HG03432 (cell line): Measurements from ENCODE around the gene INF2.

Source experiments
- ATAC-seq: cut with Tn5 transposase; IDR thresholded peaks from one replicate; pipeline ENCODE4 v1.9.1; 2021; ENCODE audit warnings: mild to moderate bottlenecking, moderate library complexity; ENCODE audit not compliant: unreplicated experiment

INF2 gene

DNA sequence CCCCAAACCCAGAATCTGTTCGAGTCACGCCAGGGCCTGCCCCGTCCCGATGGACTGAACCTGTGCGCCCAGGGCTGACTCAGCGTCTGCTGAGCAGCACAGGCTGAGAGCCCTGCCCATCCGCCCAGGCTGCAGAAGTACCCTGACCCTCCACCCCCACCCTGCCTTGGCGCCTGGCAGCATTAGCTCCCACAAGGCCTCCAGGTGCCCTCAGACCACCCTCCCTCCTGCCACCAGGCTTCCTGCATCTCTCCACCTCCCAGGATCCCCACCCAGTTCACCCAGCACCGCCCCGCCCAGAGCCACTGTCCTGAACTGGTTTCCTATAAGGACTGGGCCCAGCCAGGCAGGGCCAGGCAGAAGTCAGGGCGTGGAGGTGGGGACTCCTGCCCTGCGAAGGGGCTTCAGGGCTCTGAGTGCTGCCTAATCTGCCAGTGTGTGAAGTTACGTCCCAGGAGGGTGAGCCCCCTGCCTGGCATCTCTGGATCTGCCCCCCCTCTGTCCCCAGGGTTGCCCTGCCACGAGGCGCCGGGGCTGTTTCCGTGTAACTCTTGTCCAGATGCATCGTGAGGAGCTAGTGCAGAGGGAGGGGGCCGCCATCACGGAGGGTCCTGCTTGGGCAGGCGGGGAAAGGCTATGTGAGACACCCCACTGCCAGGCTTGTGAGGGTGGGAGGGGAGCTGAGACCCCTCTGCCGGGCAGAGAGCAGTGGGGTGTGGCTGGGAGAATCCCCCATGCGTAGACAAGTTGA lies 43.7 kb downstream of the INF2 start:
- no peak for ATAC-seq

DNA sequence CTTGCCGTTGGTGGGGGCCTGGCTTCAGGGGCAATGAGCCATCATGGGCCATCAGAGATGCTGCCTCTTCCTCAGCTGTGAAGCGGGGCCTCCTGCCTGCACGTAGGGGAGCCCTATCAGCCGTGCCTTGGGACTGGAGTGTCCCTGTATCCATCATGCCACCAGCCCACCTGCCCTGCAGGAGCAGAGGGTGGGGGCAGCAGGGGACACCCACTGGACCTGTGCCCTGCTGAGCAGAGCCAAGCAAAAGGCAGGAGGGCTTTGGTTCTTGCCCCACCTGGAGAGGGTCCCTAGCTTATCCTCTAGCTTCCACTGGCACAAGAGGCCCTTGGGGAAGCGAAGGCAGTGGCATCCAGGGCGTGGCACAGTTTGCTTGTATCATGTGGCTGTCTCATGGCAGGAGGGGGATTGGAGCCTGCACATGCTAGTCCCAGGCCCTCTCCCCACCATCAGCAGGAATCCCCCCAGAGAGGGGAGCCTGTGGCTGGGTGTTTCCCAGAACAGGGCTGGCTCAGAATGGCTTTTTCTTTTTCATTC lies 44.7 kb downstream of the INF2 start:
- ATAC-seq, result no peak

DNA sequence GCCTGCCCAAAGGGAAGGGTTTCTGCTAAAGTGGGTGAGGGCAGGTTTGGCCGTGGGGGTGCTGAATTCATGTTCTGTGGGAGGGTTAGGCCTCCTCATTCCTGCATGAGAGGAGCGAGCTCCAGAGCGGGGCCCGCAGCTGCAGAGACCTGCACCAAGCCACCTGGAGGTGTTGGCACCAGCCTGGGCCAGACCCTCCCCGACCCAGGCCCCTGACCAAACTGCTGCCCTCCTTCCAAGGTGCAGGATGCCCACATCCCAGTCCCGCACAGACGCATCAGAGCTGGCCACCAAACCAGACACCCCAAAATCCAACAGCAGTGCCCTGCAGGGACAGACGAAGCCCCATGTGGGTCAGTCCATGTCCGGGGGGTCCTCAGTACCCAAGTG lies 45.2 kb downstream of the INF2 start:
- ATAC-seq, result no peak

DNA sequence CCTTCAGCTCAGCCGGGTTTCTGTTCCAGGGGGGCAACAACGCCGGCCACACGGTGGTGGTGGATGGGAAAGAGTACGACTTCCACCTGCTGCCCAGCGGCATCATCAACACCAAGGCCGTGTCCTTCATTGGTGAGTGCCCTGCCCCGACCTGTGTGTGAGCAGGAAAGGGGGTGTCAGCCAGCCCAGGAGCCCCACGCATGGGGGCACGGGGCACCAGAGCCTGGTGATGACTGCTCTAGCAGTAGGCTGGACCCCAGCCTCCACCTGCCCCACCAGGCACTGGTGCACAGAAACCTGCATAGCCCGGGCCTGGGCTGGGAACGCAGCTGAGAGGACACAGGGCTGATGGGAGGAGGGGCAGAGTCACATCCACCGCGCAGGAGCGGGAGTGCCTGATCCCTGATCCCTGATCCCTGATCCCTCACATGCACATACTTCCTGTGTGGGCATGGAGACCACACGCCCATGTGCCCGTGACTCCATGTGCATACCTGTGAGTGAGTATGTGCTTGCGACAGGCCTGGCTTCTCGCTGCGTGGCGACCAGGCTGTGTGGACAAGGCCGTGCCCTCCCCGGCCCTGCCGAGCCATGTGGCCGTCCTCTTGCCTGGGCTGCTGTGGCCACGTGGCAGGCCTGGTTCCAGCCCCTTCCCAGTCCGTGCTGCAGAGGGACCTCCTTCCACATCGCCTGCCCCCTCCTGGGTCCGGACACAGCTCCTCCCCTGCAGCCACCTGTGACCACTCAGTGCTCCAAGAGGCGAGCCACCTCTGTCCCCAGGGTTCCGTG lies 45.8 kb downstream of the INF2 start:
- ATAC-seq, result no peak

DNA sequence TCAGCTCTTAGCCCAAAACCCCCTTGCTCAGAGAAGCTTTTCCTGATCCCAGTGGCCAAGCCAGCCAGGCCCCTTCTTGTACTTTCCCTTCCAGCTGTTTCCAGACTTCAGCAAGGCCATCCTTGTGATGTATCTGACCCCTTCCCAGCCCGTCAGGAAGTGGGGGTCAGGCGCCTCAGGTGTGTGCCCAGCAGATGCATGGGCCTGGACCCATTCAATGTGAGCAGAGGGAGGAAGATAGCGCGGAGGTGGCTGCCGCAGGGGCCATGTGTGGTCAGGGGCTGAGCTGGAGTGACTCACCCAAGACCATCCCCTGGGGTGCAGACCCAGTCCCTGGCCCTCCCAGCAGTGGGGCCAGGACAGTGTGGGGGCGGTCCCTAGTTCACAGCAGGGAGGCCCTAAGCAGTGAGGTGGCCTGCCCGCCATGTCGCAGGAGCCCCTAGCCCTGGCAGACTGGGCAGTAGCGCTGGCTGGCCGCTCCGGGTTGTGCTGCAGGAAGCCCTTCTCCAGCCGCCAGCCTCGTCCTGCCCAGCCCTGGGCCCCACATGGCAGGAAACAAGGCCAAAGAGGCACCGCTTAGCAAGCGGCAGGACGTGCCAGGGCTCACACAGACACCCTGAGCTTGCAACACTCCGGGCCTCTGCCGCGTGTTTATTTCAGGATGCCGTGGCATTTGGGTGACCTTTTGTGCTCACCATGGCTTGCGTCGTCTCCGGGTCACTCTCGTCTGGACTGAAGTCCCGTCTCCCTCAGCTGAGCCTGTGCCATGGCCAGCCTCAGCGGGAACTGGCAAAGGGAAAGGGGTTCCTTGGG lies 46.6 kb downstream of the INF2 start:
- ATAC-seq, result no peak

DNA sequence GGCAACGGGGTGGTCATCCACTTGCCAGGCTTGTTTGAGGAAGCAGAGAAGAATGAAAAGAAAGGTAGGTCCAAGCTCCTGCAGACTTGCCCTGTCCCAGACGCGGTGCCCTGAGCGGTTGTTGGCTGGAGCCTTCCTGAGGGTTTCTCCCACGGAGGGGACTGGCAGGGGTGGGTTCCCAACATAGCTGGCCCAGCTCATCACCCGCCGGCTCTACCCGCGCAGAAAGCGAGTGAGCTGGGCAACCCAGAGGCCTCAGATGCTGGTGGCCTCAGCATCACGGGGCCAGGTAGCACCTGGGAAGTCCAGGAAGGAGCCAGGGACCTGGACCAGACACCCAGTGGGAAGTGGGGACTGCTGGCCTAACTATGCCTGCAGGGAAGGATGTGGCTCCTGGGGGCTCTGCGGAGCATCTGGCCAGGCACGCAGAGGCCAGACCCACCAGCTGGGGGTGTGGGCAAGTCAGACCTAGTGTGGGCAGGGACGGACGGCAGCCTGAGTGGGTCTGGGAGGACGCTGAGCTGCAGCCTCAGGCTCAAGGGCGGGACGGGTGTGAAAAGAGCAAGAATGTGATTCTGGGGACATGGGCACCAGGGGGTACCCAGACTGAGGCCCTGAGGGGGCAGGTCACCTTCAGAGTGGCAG lies 49.1 kb downstream of the INF2 start:
- ATAC-seq, result no peak

DNA sequence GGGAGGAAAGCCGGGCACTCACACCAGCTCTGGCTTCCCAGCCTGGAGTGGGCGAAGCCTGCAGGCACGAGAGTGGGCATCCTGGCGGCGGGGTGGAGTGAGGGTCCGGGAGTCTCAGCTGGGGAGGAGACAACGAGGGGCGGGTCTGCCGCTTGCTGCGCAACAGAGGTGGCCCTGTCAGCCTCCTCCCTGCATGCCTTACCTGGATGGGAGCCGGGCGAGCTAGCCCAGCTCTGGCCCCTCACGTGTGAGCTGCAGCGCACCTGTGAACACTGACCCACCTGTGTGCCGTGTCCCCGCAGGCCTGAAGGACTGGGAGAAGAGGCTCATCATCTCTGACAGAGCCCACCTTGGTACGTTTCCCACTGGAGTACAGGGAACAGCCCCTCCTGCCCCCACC lies 49.6 kb downstream of the INF2 start:
- no peak for ATAC-seq

DNA sequence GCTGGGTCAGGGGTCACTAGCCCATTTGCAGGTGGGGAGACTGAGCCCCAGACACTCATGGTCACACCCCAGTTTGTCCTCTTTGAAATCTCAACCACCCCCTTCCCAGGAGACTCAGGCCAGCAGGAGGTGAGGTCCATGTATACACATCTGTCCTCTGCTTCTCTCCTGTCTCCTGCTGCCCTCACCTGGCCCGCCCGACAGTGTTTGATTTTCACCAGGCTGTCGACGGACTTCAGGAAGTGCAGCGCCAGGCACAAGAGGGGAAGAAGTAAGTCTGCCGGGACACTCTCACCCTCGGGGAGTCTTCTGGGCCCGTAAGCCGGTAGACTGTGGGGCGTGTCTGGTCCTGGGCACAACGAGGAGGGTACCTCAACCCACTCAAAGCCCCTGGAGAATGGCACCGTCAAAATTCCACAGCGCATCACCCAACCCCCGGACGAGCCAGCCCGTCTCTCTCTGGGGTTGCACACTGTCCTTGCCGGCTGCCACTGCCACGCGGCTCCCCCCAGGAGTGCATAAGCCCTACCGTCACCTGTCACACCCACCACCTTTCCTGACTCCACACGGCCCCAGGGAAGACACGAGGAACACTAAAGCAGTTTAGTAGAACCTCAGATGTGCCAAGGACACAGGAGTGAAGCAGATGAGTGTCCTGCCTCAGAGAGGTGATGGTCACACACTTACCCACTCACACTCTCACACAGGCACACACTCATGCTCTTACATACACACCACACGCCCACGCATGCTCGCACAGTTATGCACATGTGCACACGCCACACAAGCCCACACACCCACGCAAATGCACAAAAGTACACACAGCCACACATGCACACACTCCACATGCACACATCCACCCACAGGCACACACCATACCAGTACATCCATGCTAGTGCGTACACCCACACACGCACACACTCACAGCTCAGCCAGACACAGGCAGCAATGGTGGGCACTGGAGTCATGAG lies 50.4 kb downstream of the INF2 start:
- no peak for ATAC-seq

DNA sequence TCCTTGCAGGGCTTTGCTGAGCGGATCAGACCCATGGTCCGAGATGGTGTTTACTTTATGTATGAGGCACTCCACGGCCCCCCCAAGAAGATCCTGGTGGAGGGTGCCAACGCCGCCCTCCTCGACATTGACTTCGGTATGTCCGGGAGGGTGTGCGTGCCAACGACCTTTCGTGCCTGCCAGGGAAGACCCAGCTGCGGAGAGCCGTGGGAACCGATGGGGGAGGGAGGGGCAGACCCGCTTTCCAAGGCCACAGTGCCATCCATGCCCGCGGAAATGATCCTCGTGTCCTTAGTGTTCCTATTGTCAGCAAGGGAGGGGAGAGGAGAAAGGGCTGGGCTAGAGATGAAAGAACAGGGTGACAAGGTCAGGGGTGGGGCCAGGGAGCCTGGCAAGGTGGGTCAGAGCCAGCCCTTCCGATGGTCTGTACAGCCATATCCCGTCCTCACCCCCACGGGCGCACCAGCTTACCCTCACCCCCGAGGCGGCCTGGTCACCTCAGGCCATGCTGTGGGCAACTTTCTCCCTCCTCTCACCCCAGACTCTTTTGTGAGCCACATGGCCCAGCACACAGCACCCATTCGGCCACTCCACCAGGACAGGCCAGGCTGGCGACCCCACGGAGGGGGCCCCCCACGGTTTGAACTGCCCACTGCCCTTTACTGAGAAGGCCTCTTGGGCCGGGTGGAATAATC lies 51.8 kb downstream of the INF2 start:
- no peak for ATAC-seq

DNA sequence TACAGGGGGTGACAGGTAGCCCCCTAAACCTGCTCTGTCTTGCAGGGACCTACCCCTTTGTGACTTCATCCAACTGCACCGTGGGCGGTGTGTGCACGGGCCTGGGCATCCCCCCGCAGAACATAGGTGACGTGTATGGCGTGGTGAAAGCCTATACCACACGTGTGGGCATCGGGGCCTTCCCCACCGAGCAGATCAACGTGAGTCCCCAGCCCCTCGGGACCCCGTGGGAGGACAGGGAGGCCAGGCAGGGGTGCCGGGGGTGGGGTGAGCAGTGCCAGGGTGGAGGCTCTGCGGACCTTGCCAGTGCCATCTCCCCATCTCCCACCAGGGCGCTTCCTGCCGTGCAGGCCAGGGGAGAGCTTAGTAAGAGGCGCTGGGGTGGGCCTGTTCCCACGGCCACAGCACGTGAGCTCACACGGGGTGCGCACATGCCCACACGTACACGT lies 52.4 kb downstream of the INF2 start:
- no peak for ATAC-seq

DNA sequence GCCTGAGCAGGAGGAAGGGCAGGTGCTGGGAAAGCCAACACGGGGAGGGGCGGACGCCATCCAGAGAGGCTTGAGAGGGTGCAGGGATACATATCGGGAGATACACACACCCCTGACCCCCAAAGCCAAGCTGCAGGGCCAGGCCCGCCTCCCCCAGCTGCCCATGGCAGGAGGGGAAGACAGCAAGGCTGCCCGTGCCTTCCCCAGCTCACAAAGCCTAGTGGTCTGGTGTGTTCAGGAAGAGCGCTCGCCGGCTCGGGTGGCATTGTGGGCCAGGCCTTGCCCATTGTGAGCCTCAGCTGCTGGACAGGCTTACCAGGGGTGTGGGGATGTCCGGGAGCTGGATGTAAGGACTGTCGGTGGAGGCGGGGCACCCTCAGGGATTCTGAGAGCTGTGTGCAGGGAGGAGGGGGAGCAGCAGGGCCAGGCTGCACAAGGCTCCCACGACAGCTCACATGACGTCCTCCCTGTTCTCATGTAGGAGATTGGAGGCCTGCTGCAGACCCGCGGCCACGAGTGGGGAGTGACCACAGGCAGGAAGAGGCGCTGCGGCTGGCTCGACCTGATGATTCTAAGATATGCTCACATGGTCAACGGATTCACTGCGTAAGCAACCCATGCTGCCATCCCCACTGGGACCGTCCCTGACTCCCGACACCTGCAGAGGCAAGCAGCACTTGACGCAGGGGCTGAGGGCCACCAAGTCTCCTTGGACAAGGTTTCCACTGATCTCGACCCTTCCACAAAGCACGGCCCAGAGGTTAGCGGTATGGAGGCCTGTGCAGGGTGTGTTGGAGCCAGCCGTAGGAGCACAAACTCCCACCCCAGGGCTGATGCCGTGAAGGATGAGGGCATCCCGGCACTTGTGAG lies 53.4 kb downstream of the INF2 start:
- ATAC-seq, result no peak

DNA sequence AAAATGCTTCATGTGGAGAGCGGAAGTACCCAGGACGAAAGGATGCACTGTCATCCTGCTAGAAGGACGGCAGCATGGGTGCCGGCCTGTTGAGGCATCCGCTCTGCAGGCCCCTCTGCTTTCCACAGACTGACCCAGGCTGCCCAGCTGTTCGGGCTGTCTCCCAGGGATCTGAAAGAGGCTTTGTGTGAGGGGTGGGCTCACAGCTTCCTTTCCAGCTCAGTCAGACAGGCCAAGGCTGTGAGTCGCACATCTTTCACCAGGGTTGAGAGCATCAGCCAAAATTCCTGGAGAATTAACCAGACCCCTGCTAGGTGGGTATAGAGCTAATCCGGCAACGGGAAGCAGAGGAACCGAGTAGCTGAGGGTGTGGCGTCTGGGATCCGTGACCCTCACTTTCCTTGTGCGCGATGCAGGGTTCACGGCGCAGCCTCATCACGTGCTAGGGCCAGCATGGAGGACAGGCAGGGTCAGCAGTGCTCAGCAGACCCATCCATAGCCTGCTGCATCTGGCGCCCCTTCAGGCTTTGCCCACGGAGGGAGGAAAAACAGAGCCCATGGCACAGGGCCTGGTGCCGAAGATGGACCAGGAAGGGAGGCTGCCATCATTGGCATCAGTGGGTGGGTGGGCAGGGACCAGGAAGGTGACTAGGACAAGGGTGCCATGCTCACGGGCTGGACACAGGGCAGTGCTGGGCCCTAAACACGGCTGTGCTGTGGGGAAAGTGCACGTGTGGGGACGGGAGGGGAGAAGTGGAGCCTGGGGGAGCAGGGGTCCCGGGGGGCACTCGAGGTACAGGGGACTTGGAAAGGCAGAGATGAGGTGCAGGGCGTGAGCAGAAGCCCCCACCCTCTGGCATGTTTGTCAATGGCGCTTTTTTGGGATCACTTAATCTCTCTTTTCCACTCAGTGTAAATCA lies 54.3 kb downstream of the INF2 start:
- no peak for ATAC-seq

DNA sequence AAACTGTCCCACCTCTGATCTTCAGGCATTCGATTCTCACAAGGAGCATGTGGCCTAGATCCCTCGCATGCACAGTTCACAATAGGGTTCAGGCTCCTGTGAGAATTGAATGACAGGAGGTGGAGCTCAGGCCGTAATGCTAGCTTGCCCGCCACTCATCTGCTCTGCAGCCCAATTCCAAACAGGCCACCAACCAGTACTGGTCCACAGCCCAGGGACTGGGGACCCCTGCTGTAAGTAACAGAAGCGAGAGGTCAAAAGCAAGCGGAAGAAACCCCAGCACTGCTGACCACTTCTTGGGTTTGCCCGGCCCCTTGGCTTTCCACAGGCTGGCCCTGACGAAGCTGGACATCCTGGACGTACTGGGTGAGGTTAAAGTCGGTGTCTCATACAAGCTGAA lies 55.1 kb downstream of the INF2 start:
- ATAC-seq, result no peak

DNA sequence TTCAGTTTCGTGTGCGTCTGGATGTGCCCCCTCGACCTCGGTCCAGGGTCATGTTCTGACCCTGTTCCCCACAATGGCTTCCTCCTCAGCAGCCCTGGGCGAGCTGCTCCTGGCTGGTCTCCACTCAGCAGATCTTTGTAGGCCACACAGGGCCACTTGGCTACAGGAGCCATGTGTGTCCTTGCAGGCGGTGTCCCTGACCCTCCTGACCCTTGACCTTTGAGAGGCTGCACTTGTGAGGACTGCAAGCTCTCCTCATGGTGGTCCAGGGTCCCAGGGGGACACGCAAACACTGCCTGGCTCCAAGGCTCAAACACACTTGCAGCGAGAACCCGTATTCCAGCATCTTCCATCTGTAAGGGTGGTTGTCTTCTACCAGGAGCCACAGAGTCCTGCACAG lies 56.0 kb downstream of the INF2 start:
- no peak for ATAC-seq

DNA sequence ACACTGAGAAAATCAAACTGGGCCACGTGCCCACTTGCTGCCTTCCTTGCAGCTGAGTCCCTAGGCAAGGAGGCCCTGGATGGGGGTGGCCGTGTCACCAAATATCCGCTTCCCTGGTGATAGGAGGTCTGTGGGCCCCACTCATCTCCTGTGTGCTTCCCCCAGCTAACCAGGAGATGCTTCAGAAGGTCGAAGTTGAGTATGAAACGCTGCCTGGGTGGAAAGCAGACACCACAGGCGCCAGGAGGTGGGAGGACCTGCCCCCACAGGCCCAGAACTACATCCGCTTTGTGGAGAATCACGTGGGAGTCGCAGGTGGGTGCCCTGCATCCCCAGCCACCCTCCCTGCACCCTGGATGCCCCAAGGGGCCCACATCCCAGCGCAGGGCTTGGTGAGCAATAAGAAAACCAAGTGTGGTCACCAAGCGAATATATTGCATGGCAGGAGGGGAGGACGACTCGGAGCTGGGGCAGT lies 56.7 kb downstream of the INF2 start:
- no peak for ATAC-seq

DNA sequence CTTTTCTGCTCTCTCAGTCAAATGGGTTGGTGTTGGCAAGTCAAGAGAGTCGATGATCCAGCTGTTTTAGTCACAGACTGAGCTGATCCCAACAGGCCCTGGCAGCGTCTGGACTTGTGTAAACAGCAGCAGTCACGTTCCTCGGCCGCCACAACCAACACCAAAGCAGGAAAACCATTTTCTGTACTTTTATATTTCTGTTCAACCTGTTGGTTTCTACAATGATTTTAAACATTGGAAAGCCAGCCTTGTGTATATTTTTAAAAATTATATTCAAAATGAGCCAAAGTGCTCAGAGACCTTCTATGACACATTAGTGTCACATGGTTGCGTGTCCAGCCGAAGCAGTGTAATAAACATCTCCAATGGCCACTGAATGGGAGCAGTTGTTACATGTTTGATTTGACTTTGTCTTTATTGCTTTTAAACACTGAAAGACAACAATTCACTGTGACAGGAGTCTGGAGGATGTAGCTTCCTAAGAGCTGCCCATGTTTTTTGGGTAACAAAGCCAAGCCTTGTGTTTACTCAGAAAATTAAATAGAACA lies 57.6 kb downstream of the INF2 start:
- ATAC-seq, result no peak

DNA sequence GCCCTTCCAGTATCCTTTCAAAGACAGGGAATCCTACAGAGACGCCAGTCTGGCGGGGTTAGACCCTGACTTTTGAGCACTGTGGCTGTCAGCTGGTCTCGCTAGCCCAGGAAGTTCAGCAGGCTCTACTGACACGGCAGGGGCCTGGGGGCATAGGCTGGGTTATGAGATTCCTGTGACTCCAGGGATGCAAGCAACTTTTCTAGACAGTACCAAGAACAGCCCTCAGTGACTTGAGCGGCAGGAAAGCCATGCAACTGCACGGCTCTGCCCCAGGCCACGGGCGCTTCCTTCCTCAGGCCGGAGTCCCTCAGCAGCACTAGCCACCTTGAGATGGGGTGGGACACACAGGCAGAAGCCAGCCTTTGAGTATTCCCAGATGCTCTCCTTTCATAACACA lies 58.5 kb downstream of the INF2 start:
- ATAC-seq, result no peak
